Ovary (tissue), 3 donors: ENCODE data around the gene CACNA1C.

Experiments
- EP300 ChIP-seq: sonication (generic); formaldehyde crosslinking; IDR thresholded peaks from one replicate; pipeline ENCODE4 v1.6.1; 2017; ENCODE audit warnings: antibody characterized with exemption
- POLR2A ChIP-seq: fragments of 450-650 bp; IDR thresholded peaks from one replicate; pipeline ENCODE4 v1.6.1; 2017; ENCODE audit warnings: antibody characterized with exemption, mild to moderate bottlenecking, moderate library complexity
- TF ChIP-seq, protein P1 (sequence below), 3 donors: fragments of 450-650 bp in 2 of 3; fragments of 200-600 bp in 1 of 3; IDR thresholded peaks; one replicate each; pipeline versions ENCODE4 v1.5.1 to v1.8.0; 2016 to 2022; ENCODE audit warnings: antibody characterized with exemption in 3 of 3, mild to moderate bottlenecking in 1 of 3
- donor health status: DM: no; HTN: no; CAD: no.

DNA sequence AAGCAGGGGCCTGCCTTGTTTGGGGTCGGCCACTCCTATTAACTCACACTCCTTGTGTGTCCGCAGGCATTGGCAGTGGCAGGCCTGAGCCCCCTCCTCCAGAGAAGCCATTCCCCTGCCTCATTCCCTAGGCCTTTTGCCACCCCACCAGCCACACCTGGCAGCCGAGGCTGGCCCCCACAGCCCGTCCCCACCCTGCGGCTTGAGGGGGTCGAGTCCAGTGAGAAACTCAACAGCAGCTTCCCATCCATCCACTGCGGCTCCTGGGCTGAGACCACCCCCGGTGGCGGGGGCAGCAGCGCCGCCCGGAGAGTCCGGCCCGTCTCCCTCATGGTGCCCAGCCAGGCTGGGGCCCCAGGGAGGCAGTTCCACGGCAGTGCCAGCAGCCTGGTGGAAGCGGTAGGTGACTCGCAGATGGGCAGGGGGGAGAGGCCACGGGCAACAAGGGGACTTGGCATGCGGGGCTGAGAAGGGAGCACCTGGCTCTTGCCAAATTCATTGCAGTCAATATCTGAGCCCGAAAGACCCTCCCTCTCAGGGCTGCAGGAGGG, 635.7 kb downstream of the CACNA1C start:
- TF ChIP-seq, protein P1, sequence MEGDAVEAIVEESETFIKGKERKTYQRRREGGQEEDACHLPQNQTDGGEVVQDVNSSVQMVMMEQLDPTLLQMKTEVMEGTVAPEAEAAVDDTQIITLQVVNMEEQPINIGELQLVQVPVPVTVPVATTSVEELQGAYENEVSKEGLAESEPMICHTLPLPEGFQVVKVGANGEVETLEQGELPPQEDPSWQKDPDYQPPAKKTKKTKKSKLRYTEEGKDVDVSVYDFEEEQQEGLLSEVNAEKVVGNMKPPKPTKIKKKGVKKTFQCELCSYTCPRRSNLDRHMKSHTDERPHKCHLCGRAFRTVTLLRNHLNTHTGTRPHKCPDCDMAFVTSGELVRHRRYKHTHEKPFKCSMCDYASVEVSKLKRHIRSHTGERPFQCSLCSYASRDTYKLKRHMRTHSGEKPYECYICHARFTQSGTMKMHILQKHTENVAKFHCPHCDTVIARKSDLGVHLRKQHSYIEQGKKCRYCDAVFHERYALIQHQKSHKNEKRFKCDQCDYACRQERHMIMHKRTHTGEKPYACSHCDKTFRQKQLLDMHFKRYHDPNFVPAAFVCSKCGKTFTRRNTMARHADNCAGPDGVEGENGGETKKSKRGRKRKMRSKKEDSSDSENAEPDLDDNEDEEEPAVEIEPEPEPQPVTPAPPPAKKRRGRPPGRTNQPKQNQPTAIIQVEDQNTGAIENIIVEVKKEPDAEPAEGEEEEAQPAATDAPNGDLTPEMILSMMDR (IDR thresholded peaks at IDR 0.05), result no peak
- TF ChIP-seq EP300 (no peak), POLR2A (no peak)
